Esophagus squamous epithelium (tissue), 4 donors: Measurements from ENCODE around the gene FOXL3.

Source experiments
- CTCF ChIP-seq, 6 experiments: fragments of 450-650 bp in 4 of 6; fragments of 200-600 bp in 2 of 6; sonication (generic) in 2 of 6; IDR thresholded peaks; one replicate each; pipeline ENCODE4 v1.5.1; 2016 to 2019; ENCODE audit warnings: antibody characterized with exemption in 6 of 6, mild to moderate bottlenecking in 4 of 6, moderate library complexity in 4 of 6
- POLR2A ChIP-seq, 4 donors: fragments of 450-650 bp; IDR thresholded peaks; one replicate each; pipeline ENCODE4 v1.6.1; 2017; ENCODE audit warnings: antibody characterized with exemption in 4 of 4, mild to moderate bottlenecking in 4 of 4, moderate library complexity in 3 of 4

GRCh38 chr7:285731-286130, 4.2 kb upstream of the FOXL3 start:
- TF ChIP-seq CTCF (IDR thresholded peaks at IDR 0.05) = no peak
- TF ChIP-seq POLR2A (IDR thresholded peaks at IDR 0.05) = no peak
